HepG2 (cell line): ENCODE measurements around the gene VPS13C.

Experiments used
- CTCF ChIP-seq: sonication (generic); formaldehyde crosslinking; IDR thresholded peaks from 2 replicates; pipeline ENCODE4 v1.5.0; 2020; ENCODE audit warnings: mild to moderate bottlenecking, missing genetic modification reagents, moderate library complexity
- EZH2 ChIP-seq: conservative IDR thresholded peaks from 2 replicates; pipeline ENCODE4 v1.6.1; 2012; ENCODE audit warnings: mild to moderate bottlenecking, low read depth, low read length, moderate library complexity
- GMEB2 ChIP-seq: IDR thresholded peaks from 2 replicates; pipeline ENCODE4 v1.6.1; 2016; ENCODE audit warnings: missing biosample characterization, missing genetic modification reagents, low read depth
- SRF ChIP-seq: IDR thresholded peaks from 2 replicates; pipeline ENCODE4 v1.6.1; 2011; ENCODE audit warnings: mild to moderate bottlenecking, low read depth, low read length, moderate library complexity
- ZNF468 ChIP-seq: sonication (generic); formaldehyde crosslinking; IDR thresholded peaks from 2 replicates; pipeline ENCODE4 v1.8.0; 2022; ENCODE audit warnings: mild to moderate bottlenecking, moderate library complexity, missing genetic modification reagents
- ZNF550 ChIP-seq: sonication (generic); formaldehyde crosslinking; IDR thresholded peaks from 2 replicates; pipeline ENCODE4 v1.4.0; 2020; ENCODE audit warnings: mild to moderate bottlenecking, missing genetic modification reagents, borderline replicate concordance

GRCh38 chr15:61974118-61974517, 86.1 kb downstream of the VPS13C start:
- TF ChIP-seq CTCF (CRISPR knock-in tag) = no peak
- no peak for TF ChIP-seq ZNF468 (CRISPR knock-in tag)
- TF ChIP-seq SRF = no peak
- no peak for TF ChIP-seq GMEB2 (CRISPR knock-in tag)
- TF ChIP-seq ZNF550 (CRISPR knock-in tag) = no peak
- no peak for TF ChIP-seq EZH2
